ENCODE results near the gene MEA1. TPM values are rescaled to one million over a fixed set of nuclear protein-coding genes. Genes with fewer than 3 reads are reported as not detected.
A peak's percentile ranks its signal among the peaks of the same experiment; 100 is the strongest.

The MEA1 gene
- total RNA-seq, 1 donor from 2014 or later = 94.7 TPM

GRCh38 chr6:43013097-43013842, 476 bp downstream of the MEA1 start:
- no peaks in the 10 kb centered on the region for H3K9me3 Mint-ChIP-seq
- no peak for DNase-seq (ENCODE audit: low read depth, low spot score)
- H3K4me1 Mint-ChIP-seq = peaks cover 30% of the 10 kb centered on the region
- H3K27me3 Mint-ChIP-seq (ENCODE audit: low read depth) = no peaks in the 10 kb centered on the region
- no peaks in the 10 kb centered on the region for H3K36me3 Mint-ChIP-seq (ENCODE audit: low read depth)
- TF ChIP-seq CTCF (conservative IDR thresholded peaks at IDR 0.05) = no peak
- H3K27ac Mint-ChIP-seq (ENCODE audit: unreplicated experiment) = peak overlapping the region; percentile 87
- peak overlapping the region; percentile 97 for H3K4me3 Mint-ChIP-seq

- Mint-ChIP-seq H3K27ac (ENCODE audit: unreplicated experiment) (peak overlapping the region; percentile 59), H3K9me3 (no peaks in the 10 kb centered on the region), H3K27me3 (ENCODE audit: low read depth) (no peaks in the 10 kb centered on the region), H3K36me3 (ENCODE audit: low read depth) (peaks cover 3% of the 10 kb centered on the region), H3K4me3 (peak overlapping the region; percentile 97), H3K4me1 (peaks cover 30% of the 10 kb centered on the region)
- DNase-seq (ENCODE audit: low read depth, low spot score) = no peak
- no peak for TF ChIP-seq CTCF (conservative IDR thresholded peaks at IDR 0.05)
These were observed 1.4 kb downstream of the MEA1 start for GRCh38 chr6:43012364-43012763.

GRCh38 chr6:43011207-43011606, 2.5 kb downstream of the MEA1 start:
- TF ChIP-seq CTCF (conservative IDR thresholded peaks at IDR 0.05) = no peak
- no peaks in the 10 kb centered on the region for H3K9me3 Mint-ChIP-seq
- no peak for DNase-seq (ENCODE audit: low read depth, low spot score)
- no peak overlapping the region for H3K27ac Mint-ChIP-seq (ENCODE audit: unreplicated experiment)
- peaks cover 4% of the 10 kb centered on the region for H3K36me3 Mint-ChIP-seq (ENCODE audit: low read depth)
- H3K4me1 Mint-ChIP-seq = peaks cover 30% of the 10 kb centered on the region
- H3K4me3 Mint-ChIP-seq = peak overlapping the region; percentile 97
- H3K27me3 Mint-ChIP-seq (ENCODE audit: low read depth) = no peaks in the 10 kb centered on the region

- Mint-ChIP-seq H3K4me3 (peak overlapping the region; percentile 51), H3K27ac (ENCODE audit: unreplicated experiment) (no peak overlapping the region), H3K36me3 (ENCODE audit: low read depth) (peaks cover 8% of the 10 kb centered on the region), H3K4me1 (peaks cover 20% of the 10 kb centered on the region), H3K27me3 (ENCODE audit: low read depth) (no peaks in the 10 kb centered on the region), H3K9me3 (no peaks in the 10 kb centered on the region)
- DNase-seq (ENCODE audit: low read depth, low spot score) = peak; percentile 27
- peak; percentile 59 for TF ChIP-seq CTCF (conservative IDR thresholded peaks at IDR 0.05)
These were observed 4.6 kb downstream of the MEA1 start for GRCh38 chr6:43009124-43009523.

- H3K4me1 Mint-ChIP-seq = peaks cover 2% of the 10 kb centered on the region
- peaks cover 8% of the 10 kb centered on the region for H3K36me3 Mint-ChIP-seq (ENCODE audit: low read depth)
- no peak for DNase-seq (ENCODE audit: low read depth, low spot score)
- no peak overlapping the region for H3K27ac Mint-ChIP-seq (ENCODE audit: unreplicated experiment)
- H3K4me3 Mint-ChIP-seq = peak overlapping the region; percentile 14
- H3K9me3 Mint-ChIP-seq = no peaks in the 10 kb centered on the region
- H3K27me3 Mint-ChIP-seq (ENCODE audit: low read depth) = no peaks in the 10 kb centered on the region
- no peak for TF ChIP-seq CTCF (conservative IDR thresholded peaks at IDR 0.05)
These were observed 6.6 kb downstream of the MEA1 start for GRCh38 chr6:43007126-43007525.

All from neural crest cell (in vitro differentiated cells).